ENCODE results near the gene DNAI7. TPM values are rescaled to one million over a fixed set of nuclear protein-coding genes. Genes with fewer than 3 reads are reported as not detected.

DNAI7 gene, protein sequence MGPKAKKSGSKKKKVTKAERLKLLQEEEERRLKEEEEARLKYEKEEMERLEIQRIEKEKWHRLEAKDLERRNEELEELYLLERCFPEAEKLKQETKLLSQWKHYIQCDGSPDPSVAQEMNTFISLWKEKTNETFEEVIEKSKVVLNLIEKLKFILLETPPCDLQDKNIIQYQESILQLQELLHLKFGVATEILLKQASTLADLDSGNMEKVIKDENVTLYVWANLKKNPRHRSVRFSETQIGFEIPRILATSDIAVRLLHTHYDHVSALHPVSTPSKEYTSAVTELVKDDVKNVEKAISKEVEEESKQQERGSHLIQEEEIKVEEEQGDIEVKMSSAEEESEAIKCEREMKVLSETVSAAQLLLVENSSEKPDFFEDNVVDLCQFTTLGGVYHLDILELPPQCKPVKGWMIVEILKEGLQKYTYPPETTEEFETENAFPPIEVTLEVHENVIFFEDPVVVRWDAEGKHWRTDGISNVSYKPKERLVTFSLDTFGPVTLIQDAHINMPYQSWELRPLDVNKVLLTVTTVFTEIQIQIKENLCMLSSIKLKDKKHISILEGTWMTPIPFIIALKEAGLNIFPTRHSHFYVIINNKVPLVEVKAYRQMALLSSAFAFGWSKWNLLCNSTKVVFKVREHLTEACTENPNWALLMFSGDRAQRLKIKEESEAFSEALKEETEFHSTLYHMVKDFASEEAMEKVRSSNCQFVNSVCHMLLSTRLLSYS
- polyA plus RNA-seq (ENCODE audit: low read depth in 6 of 6) = under 1 TPM in 2 of 6 donors, not detected in 4; 0.16 to 0.21 TPM

DNA sequence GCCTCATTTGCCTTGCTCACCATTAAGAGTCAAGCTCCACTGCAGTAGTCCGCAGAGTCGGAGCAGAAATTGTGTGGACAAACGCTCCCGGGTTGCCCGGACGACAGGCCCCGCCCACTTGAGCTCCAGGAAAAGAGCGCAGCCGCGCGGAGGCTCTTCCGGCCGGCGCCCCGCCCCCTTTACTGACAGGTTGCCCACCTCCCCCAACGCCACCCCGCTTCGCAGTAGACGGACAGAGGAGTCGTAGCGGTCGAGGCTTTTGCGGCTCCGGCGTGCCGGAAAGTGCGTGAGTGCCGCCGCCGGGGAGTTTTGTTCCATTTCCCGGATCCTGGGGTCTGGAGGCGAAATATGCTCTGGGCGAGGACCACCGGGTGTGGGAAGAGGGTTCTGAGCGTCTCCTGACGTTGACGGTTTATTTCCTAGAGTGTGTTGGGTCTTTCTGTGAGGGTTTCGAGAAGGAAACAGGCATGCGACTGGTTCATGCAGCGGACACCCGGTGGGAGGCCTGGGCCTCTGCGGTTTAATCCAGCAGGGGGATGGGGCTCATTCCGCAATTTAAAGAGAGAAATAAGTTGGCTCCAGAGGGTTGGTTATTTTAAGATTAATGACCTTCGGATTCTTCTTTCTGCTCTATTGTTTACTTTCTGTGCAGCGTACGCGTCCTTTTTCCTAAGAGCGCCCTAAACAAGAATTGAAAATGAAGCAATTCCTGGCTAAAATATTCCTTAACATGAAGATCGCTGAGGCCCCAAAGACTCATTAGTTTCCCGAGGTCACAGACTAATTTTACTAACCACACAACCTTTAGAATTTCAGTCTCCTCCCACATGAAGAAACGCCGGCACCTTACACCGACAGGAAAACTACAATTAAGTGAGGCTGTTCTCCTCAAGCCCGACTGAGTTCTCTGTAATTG is at the start of gene DNAI7, which contains the start of gene ETFRF1:
Gene DNAI7, minus strand, starts transcription at position 105 of the 916 bp plus-strand sequence. Its CDS starts 82 bp downstream, at position 23.
Gene ETFRF1, plus strand, starts transcription at position 182 of the 916 bp plus-strand sequence. CDS start 8,720 bp downstream, outside the sequence.
- DNase-seq = peak; percentile 98
- no peaks in the 10 kb centered on the region for H3K27me3 Mint-ChIP-seq
- peak within 1 kb of the TSS; percentile 96 to 99 (median 98) for H3K27ac Mint-ChIP-seq
- no peaks in the 10 kb centered on the region for H3K36me3 Mint-ChIP-seq
- peaks cover 23 to 44% (median 35%) of the 10 kb centered on the region in 3 donors for H3K4me1 Mint-ChIP-seq
- H3K9me3 Mint-ChIP-seq = no peaks in the 10 kb centered on the region
- H3K4me3 Mint-ChIP-seq = peak within 1 kb of the TSS; percentile 95 to 99 (median 98)
- peak; percentile 91 to 92 for ATAC-seq (ENCODE audit: low read depth in 2 of 2)

DNA sequence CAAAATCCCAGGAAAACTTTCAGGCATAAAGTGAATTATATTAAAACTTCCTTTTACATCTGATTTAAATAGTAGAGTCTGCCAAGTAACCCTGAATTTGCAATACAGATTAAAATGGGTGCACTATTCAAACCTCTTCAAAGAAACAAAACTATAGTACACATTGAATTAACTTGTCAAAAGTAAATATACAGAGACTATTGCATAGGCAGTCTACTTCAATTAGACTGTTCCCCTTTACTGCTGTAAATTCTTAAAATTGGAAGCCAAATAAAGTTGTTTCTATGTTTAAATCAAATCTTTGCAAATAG is 48.7 kb upstream of the DNAI7 start:
- Mint-ChIP-seq H3K9me3 (no peaks in the 10 kb centered on the region), H3K36me3 (peaks cover 0 to 10% of the 10 kb centered on the region in 2 donors), H3K4me3 (peak overlapping the region in 1 of 8 donors; percentile 21), H3K27ac (no peak overlapping the region), H3K4me1 (peaks cover 14 to 17% (median 15%) of the 10 kb centered on the region in 3 donors), H3K27me3 (no peaks in the 10 kb centered on the region)
- DNase-seq (no peak), ATAC-seq (ENCODE audit: low read depth in 2 of 2) (no peak)

DNA sequence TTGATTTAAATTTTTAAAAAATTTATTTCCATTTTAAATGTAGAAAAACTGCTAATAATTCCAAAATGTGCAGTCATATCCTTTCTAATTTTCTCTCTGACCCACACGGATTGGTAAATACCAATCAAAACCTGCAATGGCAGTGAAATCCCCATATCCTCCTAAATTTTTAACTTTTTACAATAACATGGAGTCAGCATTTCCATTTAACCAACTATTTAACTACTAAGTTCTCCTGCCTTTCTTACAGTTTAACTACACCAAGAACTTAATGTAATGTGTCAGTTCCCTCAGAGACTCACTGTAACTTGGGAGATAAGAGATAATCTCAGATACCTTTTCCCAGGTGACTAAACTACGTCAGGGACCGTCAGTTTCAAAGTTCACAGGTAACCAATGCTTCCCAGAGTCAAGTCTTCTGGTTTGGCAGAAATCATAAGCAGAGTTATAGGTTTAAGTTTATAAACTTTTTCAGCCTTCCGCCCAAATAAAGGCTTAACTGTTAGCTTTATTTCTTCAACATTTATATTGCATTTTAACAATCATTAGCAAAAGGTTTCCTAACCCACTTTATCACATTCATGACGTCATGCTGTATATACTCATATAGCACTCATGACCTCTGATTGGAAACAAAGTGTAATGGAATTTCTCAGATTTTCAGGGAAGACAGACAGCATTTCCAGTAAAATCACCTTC is 48.2 kb upstream of the DNAI7 start:
- peak overlapping the region in 2 of 6 donors; percentile 34 to 66 for H3K27ac Mint-ChIP-seq

DNA sequence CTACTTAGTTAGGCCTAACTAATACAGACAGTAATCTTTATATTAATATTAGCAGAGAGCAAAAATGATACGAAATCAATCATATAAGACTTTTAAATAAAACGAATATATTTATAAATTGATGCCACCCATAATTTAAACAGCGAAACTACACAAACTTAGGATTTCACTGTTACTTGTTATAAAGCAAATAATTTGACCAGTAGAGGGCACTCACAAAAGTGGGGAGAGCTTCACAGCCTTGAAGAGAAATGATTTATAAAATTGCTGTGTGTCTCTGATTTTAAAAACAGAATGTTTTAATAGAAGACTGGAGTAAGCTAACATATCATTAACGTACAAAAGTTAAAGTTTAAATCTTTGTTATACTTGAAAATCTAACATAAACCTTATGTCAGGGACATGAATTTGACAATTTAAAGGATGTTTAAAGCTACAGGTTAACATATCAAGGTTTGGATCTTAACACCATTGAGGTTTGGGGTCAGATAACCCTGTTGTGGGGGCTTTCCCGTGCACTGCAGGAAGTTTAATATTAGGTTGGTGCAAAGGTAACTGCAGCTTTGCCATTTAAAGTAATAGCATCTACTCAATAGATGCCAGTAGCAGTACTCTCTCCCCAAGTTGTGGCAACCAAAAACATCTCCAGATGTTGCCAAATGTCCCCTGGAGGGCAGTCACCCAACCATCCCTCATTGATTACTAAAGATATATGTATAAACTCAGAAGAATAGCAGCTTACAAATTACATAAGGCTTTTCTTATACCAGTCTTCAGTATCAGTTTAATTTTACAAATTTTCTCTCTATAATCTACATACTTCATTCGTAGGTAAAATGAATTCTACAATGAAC is 46.4 kb upstream of the DNAI7 start:
- Mint-ChIP-seq H3K36me3 (peaks cover 9 to 15% of the 10 kb centered on the region in 2 donors), H3K9me3 (no peaks in the 10 kb centered on the region), H3K4me1 (peaks cover 7 to 18% (median 11%) of the 10 kb centered on the region in 3 donors), H3K27ac (peak overlapping the region in 2 of 6 donors; percentile 38 to 72), H3K4me3 (no peak overlapping the region), H3K27me3 (no peaks in the 10 kb centered on the region)
- DNase-seq (peak; percentile 50), ATAC-seq (ENCODE audit: low read depth in 2 of 2) (peak; percentile 77 to 79)

More for the DNA sequence above, 48.2 kb upstream of the DNAI7 start:
- Mint-ChIP-seq H3K4me1 (peaks cover 12 to 15% (median 14%) of the 10 kb centered on the region in 3 donors), H3K27me3 (no peaks in the 10 kb centered on the region), H3K9me3 (no peaks in the 10 kb centered on the region), H3K36me3 (peaks cover 0 to 10% of the 10 kb centered on the region in 2 donors), H3K4me3 (no peak overlapping the region)
- DNase-seq (no peak), ATAC-seq (ENCODE audit: low read depth in 2 of 2) (no peak)

DNA sequence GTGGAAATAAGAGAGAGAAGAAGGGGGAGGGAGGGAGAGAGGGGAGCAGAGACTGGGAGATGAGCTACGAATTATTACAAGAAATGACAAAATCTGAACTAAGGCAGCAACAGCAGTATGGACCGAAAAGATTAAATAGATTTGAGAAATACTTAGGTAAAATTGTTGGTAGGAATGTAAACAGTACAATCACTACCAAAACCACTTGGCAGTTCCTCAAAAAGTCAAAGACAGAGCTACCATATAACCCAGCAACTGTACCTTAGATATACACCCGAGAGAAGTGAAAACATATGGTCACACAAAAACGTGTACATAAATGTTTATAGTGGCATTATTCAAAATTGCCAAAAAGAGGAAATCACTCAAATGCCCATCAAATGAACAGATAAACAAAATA is 41.7 kb upstream of the DNAI7 start:
- Mint-ChIP-seq H3K27me3 (no peaks in the 10 kb centered on the region), H3K9me3 (no peaks in the 10 kb centered on the region), H3K4me1 (peaks cover 0 to 12% (median 10%) of the 10 kb centered on the region in 3 donors), H3K27ac (peak overlapping the region in 1 of 6 donors; percentile 48), H3K4me3 (no peak overlapping the region), H3K36me3 (peaks cover 9 to 17% of the 10 kb centered on the region in 2 donors)
- no peak for DNase-seq
- no peak for ATAC-seq (ENCODE audit: low read depth in 2 of 2)

DNA sequence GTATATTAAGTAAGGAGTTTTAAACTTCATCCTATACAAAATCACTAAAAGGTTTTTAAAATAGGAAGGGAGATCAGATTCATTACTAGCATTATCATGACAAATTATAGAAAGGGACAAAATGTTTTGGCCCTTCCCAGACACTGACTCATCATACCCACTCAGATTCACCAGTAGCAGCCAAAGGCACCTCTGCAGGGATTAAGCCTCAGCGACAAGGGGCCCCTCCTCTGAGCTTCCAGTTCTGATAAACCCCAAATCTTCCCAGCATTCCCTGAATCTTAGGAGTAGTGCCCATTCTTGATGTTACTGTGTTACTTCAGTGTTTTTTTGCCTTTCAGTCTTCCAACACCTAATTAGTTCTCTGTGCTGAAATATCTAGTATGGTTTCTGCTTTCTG is 41.2 kb upstream of the DNAI7 start:
- H3K4me1 Mint-ChIP-seq = peaks cover 0 to 10% (median 10%) of the 10 kb centered on the region in 3 donors
- H3K4me3 Mint-ChIP-seq = no peak overlapping the region
- no peaks in the 10 kb centered on the region for H3K9me3 Mint-ChIP-seq
- H3K36me3 Mint-ChIP-seq = peaks cover 9 to 17% of the 10 kb centered on the region in 2 donors
- DNase-seq = no peak
- no peak for ATAC-seq (ENCODE audit: low read depth in 2 of 2)
- H3K27me3 Mint-ChIP-seq = no peaks in the 10 kb centered on the region
- no peak overlapping the region for H3K27ac Mint-ChIP-seq

DNA sequence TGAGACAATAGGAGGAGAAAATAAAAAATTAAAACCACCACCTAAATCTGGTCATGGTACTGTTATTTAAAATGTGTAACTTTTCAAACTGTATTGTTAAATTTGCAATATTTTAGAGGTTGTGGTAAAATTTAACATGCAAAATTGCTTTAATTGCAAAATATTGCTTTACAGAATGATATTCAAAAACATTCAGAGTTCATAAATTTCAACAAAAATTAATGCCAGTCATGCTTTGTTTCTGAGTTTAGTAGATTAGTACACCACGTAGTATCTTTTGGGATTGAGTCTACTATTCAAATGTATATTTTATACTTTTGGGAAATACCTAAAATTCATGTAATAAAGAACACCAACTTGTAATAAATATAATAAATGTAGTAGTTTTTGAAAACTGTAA is 18.4 kb upstream of the DNAI7 start:
- H3K27ac Mint-ChIP-seq = no peak overlapping the region
- H3K4me1 Mint-ChIP-seq = no peaks in the 10 kb centered on the region
- no peak for DNase-seq
- H3K27me3 Mint-ChIP-seq = no peaks in the 10 kb centered on the region
- H3K36me3 Mint-ChIP-seq = peaks cover 0 to 3% of the 10 kb centered on the region in 2 donors
- no peak overlapping the region for H3K4me3 Mint-ChIP-seq
- no peak for ATAC-seq (ENCODE audit: low read depth in 2 of 2)
- H3K9me3 Mint-ChIP-seq = no peaks in the 10 kb centered on the region

DNA sequence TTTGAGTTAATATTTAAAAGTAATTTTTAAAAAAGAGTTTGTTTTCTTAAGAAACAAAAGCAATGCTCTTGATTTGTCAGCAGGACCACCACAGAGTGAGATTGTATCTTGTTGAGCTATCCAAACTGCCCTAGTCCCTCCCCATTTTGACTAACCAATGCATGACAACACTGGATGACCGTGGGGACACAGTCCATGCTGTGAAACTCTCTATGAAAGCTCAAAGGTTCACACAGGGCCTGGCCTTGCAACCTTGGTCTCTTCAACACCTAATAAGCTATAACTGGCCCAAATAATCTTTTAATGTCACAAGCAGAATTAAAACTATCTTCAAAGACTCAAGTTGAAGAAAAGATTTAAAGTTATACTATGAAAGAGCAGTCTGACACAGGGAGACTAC is 13.6 kb upstream of the DNAI7 start:
- Mint-ChIP-seq H3K9me3 (no peaks in the 10 kb centered on the region), H3K27me3 (no peaks in the 10 kb centered on the region), H3K4me1 (no peaks in the 10 kb centered on the region), H3K36me3 (peaks cover 0 to 3% of the 10 kb centered on the region in 2 donors), H3K27ac (peak overlapping the region in 1 of 6 donors; percentile 51), H3K4me3 (peak overlapping the region in 1 of 8 donors; percentile 6)
- no peak for DNase-seq
- ATAC-seq (ENCODE audit: low read depth in 2 of 2) = no peak

DNA sequence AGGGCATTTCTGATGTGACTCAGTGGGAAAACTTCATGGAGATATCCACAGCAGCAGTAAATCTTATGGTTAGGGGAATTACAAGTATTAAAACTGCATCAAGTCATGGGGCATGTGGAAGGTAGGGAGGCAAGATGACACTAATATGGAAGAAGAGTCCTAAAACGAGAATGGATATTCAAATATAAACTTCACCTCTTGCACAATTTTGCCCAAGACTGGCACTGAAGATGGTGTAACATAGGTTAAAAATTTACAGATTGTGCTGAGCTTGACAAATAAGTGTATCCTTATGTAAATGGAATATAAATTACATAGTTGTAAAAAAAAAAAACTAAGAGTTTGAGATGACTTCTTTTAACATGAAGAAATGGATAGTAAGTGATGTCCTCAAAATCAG is 12.9 kb upstream of the DNAI7 start:
- H3K9me3 Mint-ChIP-seq = no peaks in the 10 kb centered on the region
- H3K27me3 Mint-ChIP-seq = no peaks in the 10 kb centered on the region
- H3K27ac Mint-ChIP-seq = peak overlapping the region in 1 of 6 donors; percentile 39
- DNase-seq (no peak), ATAC-seq (ENCODE audit: low read depth in 2 of 2) (no peak)
- H3K36me3 Mint-ChIP-seq = peaks cover 0 to 3% of the 10 kb centered on the region in 2 donors
- H3K4me1 Mint-ChIP-seq = peaks cover 0 to 3% (median 0%) of the 10 kb centered on the region in 3 donors
- H3K4me3 Mint-ChIP-seq = no peak overlapping the region

DNA sequence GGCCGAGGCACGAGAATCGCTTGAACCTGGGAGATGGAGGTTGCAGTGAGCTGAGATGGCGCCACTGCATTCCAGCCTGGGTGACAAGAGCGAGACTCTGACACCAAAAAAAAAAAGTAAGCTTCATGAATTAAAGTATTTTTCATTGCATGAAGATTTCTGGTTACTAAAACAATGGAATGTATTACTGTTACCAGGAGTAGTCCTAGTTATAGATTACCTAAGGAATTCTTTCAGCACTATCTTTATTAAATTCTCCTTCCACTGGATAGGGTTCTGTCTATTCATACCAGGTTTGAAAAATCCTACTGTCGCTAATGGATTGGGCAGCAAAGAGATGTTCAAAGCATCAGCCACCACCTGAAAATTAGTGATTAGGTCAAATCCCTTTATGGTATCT is 12.5 kb upstream of the DNAI7 start:
- Mint-ChIP-seq H3K4me3 (no peak overlapping the region), H3K27me3 (no peaks in the 10 kb centered on the region), H3K4me1 (peaks cover 1 to 5% (median 3%) of the 10 kb centered on the region in 3 donors), H3K36me3 (peaks cover 0 to 3% of the 10 kb centered on the region in 2 donors), H3K9me3 (no peaks in the 10 kb centered on the region), H3K27ac (peak overlapping the region in 1 of 6 donors; percentile 39)
- DNase-seq (no peak), ATAC-seq (ENCODE audit: low read depth in 2 of 2) (no peak)

DNA sequence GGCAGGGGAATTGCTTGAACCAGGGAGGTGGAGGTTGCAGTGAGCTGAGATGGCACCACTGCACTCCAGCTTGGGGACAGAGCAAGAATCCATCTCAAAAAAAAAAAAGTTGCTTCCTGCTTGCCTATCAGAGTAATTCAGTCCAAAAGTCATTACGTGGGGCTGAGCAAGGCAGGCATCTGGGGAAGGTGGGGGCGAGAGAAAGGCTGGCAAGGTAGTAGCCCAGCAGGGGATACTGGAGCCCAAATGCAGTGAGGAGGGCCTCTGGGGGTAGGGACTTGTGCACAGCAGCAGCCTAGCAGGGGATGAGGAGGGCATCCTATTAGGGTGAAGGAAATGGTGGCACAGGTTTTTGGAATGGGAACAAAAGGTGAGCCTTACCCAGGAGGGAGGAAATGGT is 7.2 kb upstream of the DNAI7 start:
- DNase-seq (no peak), ATAC-seq (ENCODE audit: low read depth in 2 of 2) (no peak)
- no peak overlapping the region for H3K4me3 Mint-ChIP-seq
- H3K9me3 Mint-ChIP-seq = no peaks in the 10 kb centered on the region
- H3K27ac Mint-ChIP-seq = peak overlapping the region in 2 of 6 donors; percentile 4 to 76
- H3K36me3 Mint-ChIP-seq = no peaks in the 10 kb centered on the region
- H3K4me1 Mint-ChIP-seq = peaks cover 18 to 29% (median 21%) of the 10 kb centered on the region in 3 donors
- H3K27me3 Mint-ChIP-seq = no peaks in the 10 kb centered on the region

DNA sequence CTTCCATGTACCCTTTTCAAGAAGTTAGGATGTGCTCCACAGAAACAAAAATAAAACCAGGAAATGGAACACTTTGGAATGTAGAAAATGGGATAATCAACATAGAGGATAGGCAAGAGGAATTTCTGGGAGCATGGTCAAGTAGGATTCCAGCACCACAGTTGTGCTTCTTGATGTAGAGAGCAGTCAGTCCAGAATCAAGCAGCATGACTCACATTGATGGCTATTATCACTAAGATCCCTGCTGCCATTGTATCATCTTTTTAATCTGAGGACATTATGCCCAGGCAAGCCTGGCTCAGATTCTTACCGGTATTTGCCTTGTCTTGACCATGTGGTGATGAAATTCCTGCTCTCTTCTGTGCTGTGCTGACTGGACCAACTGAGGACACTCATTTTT is 5.7 kb upstream of the DNAI7 start:
- Mint-ChIP-seq H3K4me3 (no peak overlapping the region), H3K27me3 (no peaks in the 10 kb centered on the region), H3K27ac (peak overlapping the region in 2 of 6 donors; percentile 3 to 68), H3K9me3 (no peaks in the 10 kb centered on the region), H3K36me3 (no peaks in the 10 kb centered on the region), H3K4me1 (peaks cover 24 to 35% (median 34%) of the 10 kb centered on the region in 3 donors)
- DNase-seq (no peak), ATAC-seq (ENCODE audit: low read depth in 2 of 2) (no peak)
